OCI-LY1 (cell line): Measurements from ENCODE around the gene OR2F2.

ENCODE experiments used
- CTCF ChIP-seq: fragments of 200-600 bp; sonication (generic), shearing (Covaris generic); IDR thresholded peaks from 2 replicates; pipeline ENCODE4 v1.5.1; 2017; ENCODE audit warnings: mild to moderate bottlenecking, antibody characterized with exemption, low read length, moderate library complexity, mixed read lengths
- EZH2 ChIP-seq: fragments of 200-600 bp; sonication (generic), shearing (Covaris generic); IDR thresholded peaks from 2 replicates; pipeline ENCODE4 v1.8.0; 2017; ENCODE audit warnings: borderline replicate concordance, mixed run types, mild to moderate bottlenecking, antibody characterized with exemption, low read length, moderate library complexity, mixed read lengths

GRCh38 chr7:143901332-143901667, 33.7 kb upstream of the OR2F2 start:
- TF ChIP-seq CTCF (no peak), EZH2 (no peak)
